HG03521 (cell line): ENCODE results near the gene FOXP1.

Experiments used
- ATAC-seq: cut with Tn5 transposase; IDR thresholded peaks from one replicate; pipeline ENCODE4 v1.9.1; 2021; ENCODE audit warnings: mild to moderate bottlenecking, moderate library complexity; ENCODE audit not compliant: unreplicated experiment

FOXP1 gene

DNA sequence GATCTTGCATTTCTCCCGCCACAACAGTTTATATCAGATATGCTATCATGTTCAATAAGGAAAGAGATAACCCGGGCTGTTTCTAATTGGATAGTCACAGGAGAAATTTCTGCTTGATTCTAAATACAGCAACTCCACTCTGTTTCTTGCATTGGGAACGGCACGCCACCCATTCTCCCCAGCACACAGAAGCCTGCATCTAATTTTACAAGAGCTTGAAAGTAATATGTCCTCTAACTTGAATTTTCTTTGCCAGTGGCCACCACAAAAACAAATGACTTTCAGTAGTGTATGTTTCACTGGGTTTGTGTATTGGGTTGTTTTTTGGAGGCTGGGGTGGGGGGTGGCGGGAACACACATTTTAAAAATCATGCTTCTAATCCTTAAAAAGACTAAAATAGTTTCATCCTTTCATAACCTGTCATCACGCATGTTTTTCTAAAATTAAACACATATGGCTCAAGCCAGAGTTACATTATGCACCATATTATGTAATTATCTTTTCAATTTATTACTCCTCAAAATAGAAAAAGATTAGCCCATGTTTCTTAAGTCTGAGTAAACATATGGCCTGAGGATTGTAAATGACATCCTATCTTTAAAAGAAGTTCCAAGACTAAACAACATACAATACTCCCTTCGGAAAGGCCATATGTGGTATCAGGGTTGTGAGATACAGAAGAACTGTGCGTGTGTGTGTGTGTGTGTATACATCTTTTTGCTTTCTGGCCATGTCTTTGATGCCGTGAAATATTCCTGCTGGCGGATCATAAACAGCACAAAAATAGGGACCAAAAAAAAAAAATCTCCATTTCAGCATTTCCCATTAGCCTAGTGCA lies 176.3 kb downstream of the FOXP1 start:
- ATAC-seq = no peak

DNA sequence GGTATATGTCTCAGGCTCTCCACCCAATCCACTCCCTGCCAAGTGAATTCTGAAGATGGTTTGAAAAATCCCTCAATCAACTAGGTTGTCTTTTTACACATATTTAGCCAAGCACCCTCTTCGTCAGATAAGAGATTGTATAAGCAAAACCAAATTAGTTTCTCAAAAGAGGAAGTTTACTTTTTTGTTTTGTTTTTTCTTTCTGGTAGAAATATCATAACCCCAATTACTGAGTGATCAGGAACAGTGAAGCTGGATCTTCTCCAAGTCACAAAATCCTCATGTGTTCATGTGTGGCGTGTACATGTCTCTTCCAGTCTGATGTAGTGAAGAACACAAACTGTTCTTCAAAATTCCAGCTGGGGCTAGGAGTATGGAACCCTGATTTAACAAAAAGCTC lies 180.6 kb downstream of the FOXP1 start:
- no peak for ATAC-seq

DNA sequence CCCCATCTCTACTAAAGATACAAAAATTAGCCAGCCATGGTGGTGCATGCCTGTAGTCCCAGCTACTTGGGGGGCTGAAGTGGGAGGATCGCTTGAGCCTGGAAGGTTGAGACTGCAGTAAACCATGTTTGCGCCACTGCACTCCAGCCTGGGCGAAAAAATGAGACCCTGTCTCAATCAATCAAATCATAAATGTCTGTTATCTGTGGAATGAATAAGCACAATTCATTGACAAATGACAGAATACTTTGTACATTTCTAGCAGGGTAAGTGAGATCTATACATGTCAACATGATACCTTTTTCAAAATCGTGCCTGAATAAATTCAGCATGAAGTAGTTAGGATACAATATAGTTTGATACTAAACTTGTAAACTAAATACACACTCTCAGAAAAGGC lies 181.2 kb downstream of the FOXP1 start:
- ATAC-seq = no peak

DNA sequence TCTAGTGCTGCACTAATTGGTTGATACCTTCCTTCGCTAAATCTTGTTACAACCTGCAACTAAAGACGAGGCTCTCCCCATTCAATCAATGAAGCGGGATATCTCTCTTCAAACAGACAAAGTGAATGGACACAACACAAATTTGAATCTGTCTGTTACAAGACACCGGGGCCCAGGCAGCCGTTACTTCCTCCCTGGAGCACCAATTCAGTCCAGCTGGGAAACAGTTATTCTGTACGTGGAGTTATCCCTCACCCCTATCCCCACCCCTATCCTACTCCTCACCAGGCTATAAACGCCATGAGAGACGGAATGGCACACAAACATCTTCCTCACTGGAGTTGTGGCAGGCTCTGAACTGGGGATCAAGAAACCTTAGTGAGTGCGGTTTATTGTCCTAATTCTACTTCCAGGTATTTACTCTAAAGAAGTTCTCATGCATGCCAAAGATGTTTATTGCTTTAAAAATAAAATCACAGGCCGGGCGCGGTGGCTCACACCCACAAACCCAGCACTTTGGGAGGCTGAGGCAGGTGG lies 181.8 kb downstream of the FOXP1 start:
- ATAC-seq = no peak

DNA sequence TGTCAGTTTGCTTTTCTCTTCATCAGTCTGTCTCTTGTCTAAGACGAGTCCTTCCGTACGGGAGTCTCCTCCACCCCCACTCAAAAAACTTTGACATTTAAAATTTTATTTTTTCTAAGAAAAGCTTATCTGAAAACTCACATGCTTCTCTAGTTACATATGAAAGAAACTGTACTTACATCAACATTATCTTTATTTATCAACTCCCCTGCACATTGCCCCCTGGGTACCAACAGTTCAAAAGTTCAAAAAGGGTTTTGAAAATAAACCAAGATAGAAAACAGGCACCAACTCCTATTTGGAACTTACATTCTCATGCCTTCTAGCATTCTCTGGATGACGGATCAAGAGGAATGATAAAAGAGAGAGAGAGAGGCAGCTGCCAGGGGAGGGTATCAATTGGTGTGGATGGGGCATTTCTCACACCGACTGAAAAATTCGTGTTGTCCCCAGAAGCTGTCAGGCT lies 182.5 kb downstream of the FOXP1 start:
- no peak for ATAC-seq

DNA sequence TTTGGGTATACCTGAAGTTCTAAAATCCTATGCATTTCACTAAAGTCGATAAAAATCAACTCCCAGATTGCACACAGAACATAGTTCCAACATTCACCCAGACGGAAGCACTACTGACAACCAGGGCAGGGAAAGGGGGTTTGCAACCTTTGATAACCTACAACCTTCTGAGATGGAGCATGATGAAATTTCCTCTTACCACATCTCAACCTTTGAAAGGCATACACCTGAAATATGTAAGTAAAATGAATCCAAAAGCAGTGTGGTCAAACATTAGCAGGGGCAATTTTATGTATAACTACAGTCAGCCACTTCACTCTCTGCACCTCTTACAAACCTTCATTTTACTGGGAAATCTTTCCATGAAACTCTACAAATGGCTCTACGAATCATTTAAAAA lies 184.1 kb downstream of the FOXP1 start:
- ATAC-seq = no peak

DNA sequence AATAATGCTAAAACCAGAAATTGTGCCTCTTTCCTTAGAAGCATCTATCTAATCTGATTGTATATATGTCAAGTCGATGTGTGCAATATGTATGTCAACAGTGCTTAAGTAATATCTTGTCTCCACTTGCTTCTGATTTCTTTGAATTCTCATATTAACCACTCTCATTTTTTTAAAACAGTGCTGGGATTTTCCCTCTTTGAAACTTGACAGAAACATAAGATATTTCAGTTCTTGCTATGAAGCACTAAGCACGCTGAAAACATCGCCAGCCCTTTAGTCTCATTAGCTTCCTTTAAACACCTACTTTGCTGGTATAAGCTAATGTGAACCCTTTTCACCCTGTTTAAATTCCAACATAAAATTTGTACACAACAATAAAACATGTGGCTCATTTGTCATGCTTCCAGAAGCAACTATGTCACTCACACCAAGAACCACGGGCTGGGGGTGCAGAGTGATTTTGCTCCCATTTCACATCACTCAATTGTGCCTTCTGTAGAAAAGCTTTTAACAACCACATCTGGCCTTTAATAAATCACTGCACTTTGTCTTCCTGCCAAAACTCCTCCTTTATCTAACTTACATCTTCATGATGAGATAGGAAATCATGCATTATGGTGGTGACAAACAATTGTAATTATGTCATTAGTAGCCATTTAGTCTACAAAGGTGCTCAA lies 185.2 kb downstream of the FOXP1 start:
- ATAC-seq = no peak

DNA sequence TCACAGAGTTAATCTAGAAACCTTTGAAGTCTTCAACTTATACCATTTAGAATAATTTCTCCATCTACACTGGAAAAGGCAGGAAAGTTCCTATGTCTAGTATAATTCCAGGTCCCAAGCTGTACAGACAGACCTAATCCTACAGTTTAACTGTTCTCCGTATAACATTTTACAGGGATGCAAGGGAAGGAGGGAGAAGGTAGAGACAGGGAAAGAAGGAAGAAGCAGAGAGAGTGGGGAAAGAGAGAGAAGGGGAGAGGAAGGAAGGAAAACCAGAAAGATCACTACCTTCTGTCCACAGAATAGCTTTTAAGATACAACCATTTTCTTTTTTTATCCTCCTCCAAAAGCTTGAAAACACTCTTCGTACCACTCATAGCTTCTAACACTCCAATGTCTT lies 185.8 kb downstream of the FOXP1 start:
- ATAC-seq = no peak

DNA sequence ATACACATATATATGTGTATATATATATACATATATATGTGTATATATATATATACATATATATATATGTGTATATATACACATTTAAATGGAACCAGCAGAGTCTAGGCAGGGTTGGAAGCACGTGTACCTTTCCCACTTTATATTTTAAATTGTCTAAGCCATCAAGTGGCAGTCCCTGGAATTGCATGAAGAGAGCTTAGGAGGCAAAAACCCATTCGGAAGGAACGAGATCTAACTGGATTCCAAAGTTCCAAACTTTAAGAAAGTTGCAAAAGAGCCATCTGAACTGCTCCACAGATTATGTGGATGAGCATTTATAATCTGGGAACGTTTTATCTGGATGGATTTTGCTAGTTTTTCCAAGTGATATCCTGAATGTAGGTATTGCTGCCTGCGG lies 186.5 kb downstream of the FOXP1 start:
- no peak for ATAC-seq

DNA sequence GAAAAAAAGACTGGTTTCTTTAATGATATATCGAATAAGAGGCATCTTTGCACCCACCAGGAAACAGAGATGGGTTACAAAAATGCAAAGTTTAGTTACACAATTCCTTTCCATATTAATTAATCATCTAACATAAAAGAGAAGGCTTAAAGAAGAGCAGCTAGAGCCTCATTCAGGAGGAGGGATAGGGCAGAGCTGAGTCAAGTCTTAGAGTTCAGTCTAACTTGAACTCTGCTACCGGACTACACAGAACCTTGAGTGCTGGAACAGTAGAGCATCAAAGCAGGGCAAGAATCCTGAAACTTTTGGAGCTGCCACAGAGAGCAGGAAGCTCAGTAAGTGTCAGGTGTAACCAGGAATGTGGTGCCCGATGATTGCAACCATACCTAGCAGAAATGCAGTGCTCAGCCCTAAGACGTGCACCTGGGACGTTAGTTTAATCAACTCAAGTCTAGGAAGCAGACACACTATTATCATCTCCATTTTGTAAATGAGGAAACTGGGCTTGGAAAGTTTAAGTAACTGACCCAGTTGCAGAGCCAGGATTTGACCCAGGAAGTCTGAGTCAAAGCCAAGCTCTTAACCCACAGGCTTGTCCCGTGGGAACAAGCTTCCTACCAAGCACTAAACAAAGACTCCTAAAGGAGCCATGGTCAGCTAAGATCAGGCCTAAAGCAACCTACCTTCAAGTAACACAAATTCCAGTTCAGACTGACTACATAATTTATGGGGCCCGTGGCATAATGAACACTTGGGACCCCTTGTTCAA lies 187.4 kb downstream of the FOXP1 start:
- ATAC-seq = no peak

DNA sequence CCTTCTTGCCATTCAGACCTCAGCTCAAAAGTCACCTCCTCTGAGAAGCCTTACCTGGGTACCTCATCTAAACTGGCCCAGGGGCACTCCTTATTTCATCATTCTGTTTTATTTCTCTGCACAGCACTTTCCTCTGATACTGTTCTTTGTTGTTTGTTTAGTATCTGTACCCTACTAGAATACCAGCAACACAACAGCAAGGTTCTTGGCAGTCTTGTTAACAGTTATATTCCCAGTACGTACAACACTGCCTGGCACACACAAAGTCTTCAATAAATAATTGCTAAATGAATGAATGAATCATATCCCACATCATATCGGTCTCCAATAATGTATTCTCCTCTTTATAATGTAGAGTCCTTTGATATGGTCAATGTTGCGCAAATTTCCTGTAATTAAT lies 188.1 kb downstream of the FOXP1 start:
- ATAC-seq = no peak

DNA sequence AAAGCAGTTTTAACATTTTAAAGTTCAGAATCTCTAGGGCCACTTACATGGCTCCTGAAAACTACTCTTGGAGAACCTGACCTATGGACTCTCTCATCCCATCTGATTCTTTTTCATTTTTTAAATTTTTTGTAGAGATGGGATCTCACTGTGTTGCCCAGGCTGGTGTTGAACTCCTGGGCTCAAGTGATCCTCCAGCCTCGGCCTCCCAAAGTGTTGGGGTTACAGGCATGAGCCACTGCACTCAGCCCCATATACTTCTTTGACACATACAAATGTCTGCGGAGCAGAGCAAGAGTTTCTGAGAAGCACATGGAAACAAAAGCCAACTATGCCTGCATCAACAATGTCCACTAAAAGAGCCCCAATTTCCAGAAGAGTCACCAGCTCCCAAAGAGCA lies 189.8 kb downstream of the FOXP1 start:
- no peak for ATAC-seq

DNA sequence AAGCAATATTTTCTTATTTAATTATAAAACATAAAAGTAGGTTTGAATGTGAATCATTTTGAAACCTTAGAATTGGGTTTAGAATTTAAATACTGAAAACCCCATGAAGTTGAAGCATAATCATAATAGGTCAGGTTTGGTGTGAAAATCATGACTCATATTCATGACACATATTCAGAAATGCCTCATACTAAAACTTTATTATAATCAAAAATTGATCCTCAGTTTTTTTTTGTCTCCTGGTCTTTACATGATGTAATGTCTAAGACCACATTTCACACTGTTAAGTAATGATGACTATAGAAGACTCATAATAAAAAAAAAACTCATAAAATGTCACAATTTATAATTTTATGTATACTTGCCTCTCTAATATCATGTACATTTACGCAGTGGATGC lies 190.4 kb downstream of the FOXP1 start:
- no peak for ATAC-seq

DNA sequence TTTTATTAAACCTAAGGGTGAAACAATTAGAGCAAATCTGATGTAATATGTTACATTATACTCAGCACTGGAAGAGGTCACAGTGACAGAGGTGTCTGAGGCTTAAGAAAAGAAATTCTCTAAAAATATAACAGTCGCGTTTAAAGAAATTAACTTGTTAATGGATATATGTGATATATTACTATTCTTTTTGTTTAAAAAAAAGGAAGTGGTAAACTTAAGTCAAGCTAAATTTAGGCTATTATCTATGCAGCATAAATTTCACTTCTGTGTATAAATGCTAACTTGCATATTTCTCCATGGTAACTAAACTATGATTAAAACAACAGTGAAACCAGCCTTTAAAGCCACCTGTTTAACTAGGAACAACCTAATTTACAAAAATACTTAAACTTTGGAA lies 191.3 kb downstream of the FOXP1 start:
- peak; percentile 78 for ATAC-seq

DNA sequence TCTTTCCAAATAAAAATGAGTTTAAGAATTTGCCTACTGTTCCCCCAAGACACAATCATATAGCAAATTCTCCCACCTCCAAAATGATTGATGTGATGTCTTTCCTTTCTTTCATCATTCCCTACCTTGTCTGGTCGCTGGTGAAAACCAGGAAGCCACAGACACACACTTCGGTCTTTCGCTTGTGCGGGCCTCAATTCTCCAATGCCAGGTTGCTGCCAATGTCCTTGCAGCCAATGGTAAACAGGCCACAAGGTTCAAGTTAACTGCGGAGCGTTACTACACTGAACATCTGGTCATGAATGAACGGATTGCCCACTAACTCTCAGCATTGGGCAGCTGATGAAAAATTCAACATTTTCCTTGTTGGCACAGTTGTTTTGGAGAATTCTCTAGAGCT lies 192.2 kb downstream of the FOXP1 start:
- ATAC-seq = no peak

DNA sequence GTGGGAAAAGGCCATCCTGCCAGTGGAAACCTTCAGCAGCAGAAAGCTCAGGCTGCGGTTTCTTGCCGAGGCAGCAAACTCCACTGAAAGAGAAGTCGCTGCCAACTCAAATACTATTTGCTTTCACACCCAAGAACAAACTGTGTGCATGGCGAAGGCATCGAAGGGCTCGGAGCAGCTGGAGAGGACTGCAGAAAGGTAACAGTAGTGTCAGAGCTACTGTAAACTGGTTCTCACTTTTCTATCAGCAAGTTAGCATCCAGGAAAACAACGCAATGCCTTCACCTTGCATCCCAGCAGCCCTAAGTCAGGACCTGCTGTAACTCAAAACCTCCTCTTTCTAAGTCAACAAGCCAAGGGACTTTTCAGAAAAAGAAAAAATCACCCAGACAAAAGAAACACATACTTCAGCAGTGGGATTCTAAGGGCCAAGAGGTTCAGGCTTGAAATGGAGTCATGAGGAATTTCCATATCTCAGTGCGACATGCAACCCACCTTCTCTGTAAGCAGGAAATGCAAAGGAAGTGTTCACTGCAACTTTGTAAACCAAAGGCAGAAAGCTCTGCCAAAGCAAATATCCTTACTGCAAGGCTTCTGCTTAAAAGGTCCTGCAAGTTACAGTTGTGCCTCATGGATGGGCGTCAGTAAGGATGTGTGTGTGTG lies 193.5 kb downstream of the FOXP1 start:
- ATAC-seq = no peak

DNA sequence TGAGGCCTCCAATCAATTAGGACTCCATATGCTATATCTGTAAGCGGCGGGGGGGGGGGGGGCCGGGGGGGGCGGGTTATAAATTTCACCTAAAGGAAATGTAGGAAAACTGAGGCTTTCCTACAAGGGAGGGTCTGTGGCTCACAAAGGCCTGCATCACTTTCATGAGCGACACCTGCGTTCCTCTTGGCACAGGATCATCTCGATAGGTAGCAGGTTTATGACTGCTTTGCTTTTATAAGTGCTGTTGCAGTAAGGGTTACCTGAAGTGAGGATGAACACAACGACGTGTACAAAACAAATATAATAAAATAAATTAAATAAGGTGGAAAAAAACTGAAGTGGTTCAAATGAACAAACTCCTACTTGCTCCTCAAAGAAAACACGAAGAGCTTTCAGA lies 194.3 kb downstream of the FOXP1 start:
- no peak for ATAC-seq

DNA sequence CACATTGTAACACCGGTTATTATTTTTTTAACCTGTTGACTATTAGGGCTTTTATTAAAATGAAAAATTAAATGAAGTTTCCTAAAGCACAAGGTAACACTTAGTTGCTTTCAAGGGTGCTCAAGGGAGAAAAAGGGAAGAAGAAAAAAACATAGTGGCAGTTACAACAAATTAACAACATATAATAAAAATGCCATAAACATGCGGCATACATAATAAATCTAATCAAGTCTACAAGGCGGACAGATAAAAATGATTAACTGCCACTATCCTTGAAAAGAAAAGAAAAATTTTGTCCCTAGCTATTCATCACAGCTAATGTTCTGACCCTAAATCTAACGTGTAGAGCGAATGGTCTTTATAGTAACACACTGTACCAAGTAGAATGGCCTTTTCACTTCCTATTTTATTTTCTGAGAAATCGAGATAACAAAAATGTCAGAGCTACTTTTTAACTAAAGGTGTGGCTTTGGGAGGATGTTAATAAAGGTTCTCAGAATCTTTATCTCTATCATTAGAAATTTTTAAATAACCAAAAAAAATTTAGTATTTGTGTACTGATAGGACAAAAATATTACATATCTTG lies 194.9 kb downstream of the FOXP1 start:
- no peak for ATAC-seq

DNA sequence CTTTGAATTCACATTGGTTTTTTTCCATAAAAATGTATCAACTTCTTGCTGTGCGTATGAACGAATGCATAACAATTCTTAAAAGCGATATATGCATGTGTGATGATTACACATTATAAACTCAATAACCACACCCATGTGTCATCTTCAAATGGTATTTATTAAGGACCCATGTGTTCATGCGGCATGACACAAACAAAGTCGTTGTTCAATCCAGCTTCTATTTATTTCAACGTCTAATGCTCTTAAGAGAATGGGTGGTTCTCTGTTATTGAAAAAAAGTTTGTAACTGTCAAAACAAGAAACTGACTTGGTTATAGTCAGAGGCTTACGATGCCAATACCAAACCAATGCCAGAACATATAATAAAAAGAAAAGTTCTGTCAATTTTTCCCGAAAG lies 195.9 kb downstream of the FOXP1 start:
- no peak for ATAC-seq
